Endothelial cell (in vitro differentiated cells): Measurements from ENCODE around the gene ZNF407. TPM values are rescaled to one million over a fixed set of nuclear protein-coding genes. Genes with fewer than 3 reads are reported as not detected.

Source experiments
- DNase-seq: peaks from one replicate; pipeline ENCODE4 v3.0.0; 2021; ENCODE audit warnings: low spot score
- H3K27ac Mint-ChIP-seq: one replicate; pipeline ENCODE4 v1.8.0; 2021; ENCODE audit warnings: mixed read lengths, inconsistent platforms; ENCODE audit not compliant: unreplicated experiment
- H3K27me3 Mint-ChIP-seq: one replicate; pipeline ENCODE4 v1.8.0; 2021; ENCODE audit warnings: mild to moderate bottlenecking, moderate library complexity, mixed read lengths, inconsistent platforms; ENCODE audit not compliant: unreplicated experiment
- H3K36me3 Mint-ChIP-seq: one replicate; pipeline ENCODE4 v1.8.0; 2021; ENCODE audit warnings: mild to moderate bottlenecking, low read depth, mixed read lengths, inconsistent platforms; ENCODE audit not compliant: unreplicated experiment
- H3K4me1 Mint-ChIP-seq: one replicate; pipeline ENCODE4 v1.8.0; 2021; ENCODE audit warnings: mild to moderate bottlenecking, mixed read lengths, inconsistent platforms; ENCODE audit not compliant: unreplicated experiment
- H3K4me3 Mint-ChIP-seq: one replicate; pipeline ENCODE4 v1.8.0; 2021; ENCODE audit warnings: mild to moderate bottlenecking, mixed read lengths, inconsistent platforms; ENCODE audit not compliant: unreplicated experiment
- H3K9me3 Mint-ChIP-seq: one replicate; pipeline ENCODE4 v1.8.0; 2021; ENCODE audit warnings: mixed read lengths, inconsistent platforms; ENCODE audit not compliant: unreplicated experiment
- total RNA-seq: library from RNA; stranded (reverse); fragmentation: NEBNext Ultra II Directional; extraction: Animal tissue kit (Norgen Biotek cat#: 25700); gene quantifications from one replicate; pipeline ENCODE4 v1.2.1, GENCODE V29; 2021; ENCODE audit not compliant: unreplicated experiment
- TF ChIP-seq, protein P1 (sequence below): fragments of 200-600 bp; sonication (generic); IDR thresholded peaks from one replicate; pipeline ENCODE4 v1.5.0; 2021; ENCODE audit warnings: antibody characterized with exemption; ENCODE audit not compliant: unreplicated experiment

Gene ZNF407
- total RNA-seq, 1 donor from 2014 or later: 16.8 TPM

DNA sequence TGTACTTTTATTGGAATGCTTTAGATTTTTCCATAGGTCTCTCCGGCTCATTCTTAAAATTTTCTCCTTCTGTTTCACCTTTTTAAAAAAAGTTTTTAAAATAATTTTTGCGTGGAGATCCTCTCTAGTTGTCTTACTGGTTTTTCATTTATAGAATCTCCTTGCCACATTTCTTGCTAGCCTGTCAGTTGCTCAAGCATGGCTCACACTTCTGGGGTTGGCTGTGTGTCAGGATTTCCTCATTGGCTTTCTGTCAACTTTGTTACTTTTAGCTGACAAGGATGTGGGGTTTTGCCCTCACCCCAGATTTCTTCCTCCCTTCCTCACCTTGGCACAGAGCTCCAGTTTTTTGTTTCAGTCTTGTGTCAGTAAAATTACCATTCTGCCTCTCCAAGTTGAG is 124.6 kb downstream of the ZNF407 start:
- no peak for DNase-seq
- peaks cover 22% of the 10 kb centered on the region for H3K4me1 Mint-ChIP-seq
- H3K27ac Mint-ChIP-seq: no peak overlapping the region
- no peaks in the 10 kb centered on the region for H3K9me3 Mint-ChIP-seq
- no peak overlapping the region for H3K4me3 Mint-ChIP-seq
- no peaks in the 10 kb centered on the region for H3K36me3 Mint-ChIP-seq
- TF ChIP-seq, protein P1, sequence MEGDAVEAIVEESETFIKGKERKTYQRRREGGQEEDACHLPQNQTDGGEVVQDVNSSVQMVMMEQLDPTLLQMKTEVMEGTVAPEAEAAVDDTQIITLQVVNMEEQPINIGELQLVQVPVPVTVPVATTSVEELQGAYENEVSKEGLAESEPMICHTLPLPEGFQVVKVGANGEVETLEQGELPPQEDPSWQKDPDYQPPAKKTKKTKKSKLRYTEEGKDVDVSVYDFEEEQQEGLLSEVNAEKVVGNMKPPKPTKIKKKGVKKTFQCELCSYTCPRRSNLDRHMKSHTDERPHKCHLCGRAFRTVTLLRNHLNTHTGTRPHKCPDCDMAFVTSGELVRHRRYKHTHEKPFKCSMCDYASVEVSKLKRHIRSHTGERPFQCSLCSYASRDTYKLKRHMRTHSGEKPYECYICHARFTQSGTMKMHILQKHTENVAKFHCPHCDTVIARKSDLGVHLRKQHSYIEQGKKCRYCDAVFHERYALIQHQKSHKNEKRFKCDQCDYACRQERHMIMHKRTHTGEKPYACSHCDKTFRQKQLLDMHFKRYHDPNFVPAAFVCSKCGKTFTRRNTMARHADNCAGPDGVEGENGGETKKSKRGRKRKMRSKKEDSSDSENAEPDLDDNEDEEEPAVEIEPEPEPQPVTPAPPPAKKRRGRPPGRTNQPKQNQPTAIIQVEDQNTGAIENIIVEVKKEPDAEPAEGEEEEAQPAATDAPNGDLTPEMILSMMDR: no peak
- no peaks in the 10 kb centered on the region for H3K27me3 Mint-ChIP-seq

DNA sequence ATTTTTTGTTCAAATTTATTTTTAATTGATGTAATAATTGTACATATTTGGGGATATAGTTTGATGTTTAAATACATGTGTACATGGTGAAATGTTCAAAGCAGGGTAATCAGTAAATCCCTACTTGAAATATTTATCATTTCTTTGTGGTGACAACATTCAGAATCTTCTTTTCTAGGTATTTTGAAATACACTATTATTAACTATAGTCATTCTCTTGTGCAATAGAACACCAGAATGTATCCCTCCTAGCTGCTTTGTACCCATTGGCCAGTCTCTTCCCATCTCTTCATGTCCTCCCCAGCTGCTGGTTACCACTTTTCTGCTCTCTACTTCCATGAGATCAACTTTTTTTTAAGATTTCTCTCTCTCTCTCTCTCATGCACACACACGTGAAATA is 126.5 kb downstream of the ZNF407 start:
- TF ChIP-seq, protein P1: no peak
- no peaks in the 10 kb centered on the region for H3K9me3 Mint-ChIP-seq
- no peaks in the 10 kb centered on the region for H3K27me3 Mint-ChIP-seq
- no peak overlapping the region for H3K4me3 Mint-ChIP-seq
- H3K27ac Mint-ChIP-seq: no peak overlapping the region
- DNase-seq: no peak
- H3K4me1 Mint-ChIP-seq: peaks cover 15% of the 10 kb centered on the region
- H3K36me3 Mint-ChIP-seq: peaks cover 4% of the 10 kb centered on the region

DNA sequence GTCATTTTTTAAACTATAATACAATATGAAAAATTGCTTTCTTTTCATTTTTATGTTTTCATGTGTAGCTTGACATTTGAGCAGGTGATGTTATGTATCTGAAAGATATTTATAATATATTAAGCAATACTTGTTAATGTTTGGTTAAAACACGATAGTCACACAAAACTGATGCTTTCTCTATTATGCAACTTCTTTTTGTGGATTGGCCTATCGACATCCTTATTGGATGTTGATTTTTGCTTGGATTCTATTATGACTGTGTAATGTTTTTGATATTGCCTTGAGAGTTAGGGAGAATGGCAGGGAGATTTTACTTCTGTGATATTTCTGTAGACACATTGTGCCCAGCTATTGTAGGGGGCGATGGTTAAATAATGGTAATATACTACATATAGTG is 128.0 kb downstream of the ZNF407 start:
- DNase-seq: no peak
- Mint-ChIP-seq H3K27ac (no peak overlapping the region), H3K4me1 (peaks cover 15% of the 10 kb centered on the region), H3K27me3 (no peaks in the 10 kb centered on the region), H3K9me3 (no peaks in the 10 kb centered on the region), H3K4me3 (no peak overlapping the region), H3K36me3 (peaks cover 4% of the 10 kb centered on the region)
- TF ChIP-seq, protein P1: no peak

DNA sequence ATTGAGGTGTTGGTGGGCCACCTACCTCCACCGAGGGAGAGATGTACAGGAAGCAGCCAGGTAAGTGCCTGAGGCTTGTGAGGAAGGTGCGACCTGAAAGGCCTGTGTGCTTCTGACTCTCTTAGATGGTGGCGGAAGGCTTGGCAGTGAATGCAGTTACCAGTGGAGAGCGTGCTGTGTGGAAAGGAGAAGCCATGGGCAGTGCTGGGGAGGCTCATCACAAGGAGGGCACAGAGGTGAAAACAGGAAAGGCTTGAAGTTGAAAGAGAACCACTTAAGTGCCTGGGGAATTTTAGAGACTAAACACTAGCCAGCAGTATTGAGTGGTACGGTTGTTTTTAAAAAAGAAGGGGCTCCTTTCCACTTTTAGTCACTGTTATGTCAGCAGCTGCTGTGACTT is 130.9 kb downstream of the ZNF407 start:
- Mint-ChIP-seq H3K4me3 (no peak overlapping the region), H3K9me3 (no peaks in the 10 kb centered on the region), H3K36me3 (peaks cover 4% of the 10 kb centered on the region), H3K27ac (no peak overlapping the region), H3K27me3 (no peaks in the 10 kb centered on the region), H3K4me1 (peaks cover 9% of the 10 kb centered on the region)
- TF ChIP-seq, protein P1: no peak
- DNase-seq: no peak

DNA sequence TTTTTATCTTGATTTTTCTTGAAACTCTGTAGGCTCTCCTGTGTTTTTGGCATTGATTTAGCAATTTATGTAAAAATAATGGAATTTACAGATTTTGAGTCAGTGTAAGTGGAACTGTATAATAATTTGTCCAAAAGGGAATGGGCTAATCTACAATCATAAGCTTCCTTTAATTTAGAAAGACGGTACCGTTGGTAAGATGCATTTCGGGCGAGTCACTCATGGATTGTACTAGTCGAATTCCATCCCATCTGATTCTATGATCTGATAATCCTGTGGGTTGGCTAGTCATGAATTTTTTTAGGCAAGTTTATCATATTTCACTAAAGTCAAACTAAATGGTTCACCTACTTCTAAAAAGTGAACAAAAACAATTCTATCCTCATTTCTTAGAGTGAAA is 133.4 kb downstream of the ZNF407 start:
- H3K27me3 Mint-ChIP-seq: no peaks in the 10 kb centered on the region
- no peak overlapping the region for H3K4me3 Mint-ChIP-seq
- H3K4me1 Mint-ChIP-seq: peaks cover 9% of the 10 kb centered on the region
- H3K9me3 Mint-ChIP-seq: no peaks in the 10 kb centered on the region
- peaks cover 4% of the 10 kb centered on the region for H3K36me3 Mint-ChIP-seq
- TF ChIP-seq, protein P1: no peak
- no peak for DNase-seq
- H3K27ac Mint-ChIP-seq: no peak overlapping the region
